ENCODE results near the gene STK25.

STK25 gene

DNA sequence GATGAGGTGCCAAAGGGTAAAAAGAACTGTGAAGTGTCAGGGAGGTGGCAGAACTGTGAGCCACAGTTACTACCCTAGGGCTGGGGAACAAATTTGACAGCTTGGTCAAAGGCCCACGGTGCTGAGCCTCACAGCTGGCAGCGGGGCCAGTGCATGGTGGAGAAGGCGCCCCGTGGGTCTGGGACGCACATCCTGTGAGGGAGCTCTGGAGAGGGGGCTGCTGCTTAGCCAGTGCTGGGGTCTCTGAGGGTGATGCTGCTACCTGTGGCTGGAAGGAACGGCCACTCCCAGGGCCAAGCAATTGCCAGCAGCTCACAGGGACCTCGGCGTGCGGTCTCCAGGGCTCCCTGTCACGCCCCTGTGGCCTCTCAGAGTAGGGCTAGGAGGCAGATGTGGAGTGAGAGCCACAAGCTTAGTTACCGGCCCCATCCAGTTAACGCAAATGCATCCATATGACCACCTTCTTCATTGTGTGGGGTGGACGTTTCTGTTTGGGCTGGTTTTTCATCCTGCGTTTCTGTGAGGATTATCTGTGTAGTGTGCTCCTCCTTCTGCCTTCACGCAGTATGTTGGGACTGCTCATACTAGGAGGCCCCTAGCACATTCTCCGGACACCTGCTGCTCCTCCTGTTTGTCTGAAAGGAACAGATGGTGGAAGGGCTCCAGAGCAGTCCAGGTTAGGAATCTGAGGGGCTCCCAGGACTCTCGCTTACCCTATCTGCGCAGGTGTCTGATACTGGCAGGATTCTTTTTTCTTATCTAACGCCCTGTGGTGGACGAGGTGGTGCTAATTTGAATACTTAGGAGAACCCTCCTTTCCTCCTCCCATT is 26.0 kb downstream of the STK25 start:
- ChIA-PET CTCF (no interaction called here), POLR2A (no interaction called here)
- no peak for DNase-seq (ENCODE audit: low read depth, low spot score)
- TF ChIP-seq, protein P1, sequence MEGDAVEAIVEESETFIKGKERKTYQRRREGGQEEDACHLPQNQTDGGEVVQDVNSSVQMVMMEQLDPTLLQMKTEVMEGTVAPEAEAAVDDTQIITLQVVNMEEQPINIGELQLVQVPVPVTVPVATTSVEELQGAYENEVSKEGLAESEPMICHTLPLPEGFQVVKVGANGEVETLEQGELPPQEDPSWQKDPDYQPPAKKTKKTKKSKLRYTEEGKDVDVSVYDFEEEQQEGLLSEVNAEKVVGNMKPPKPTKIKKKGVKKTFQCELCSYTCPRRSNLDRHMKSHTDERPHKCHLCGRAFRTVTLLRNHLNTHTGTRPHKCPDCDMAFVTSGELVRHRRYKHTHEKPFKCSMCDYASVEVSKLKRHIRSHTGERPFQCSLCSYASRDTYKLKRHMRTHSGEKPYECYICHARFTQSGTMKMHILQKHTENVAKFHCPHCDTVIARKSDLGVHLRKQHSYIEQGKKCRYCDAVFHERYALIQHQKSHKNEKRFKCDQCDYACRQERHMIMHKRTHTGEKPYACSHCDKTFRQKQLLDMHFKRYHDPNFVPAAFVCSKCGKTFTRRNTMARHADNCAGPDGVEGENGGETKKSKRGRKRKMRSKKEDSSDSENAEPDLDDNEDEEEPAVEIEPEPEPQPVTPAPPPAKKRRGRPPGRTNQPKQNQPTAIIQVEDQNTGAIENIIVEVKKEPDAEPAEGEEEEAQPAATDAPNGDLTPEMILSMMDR (IDR thresholded peaks at IDR 0.05; ENCODE audit: insufficient read depth, low read length, missing control alignments), result no peak
- no peak overlapping the region for H3K4me3 ChIP-seq (ENCODE audit: low read depth, low read length)

DNA sequence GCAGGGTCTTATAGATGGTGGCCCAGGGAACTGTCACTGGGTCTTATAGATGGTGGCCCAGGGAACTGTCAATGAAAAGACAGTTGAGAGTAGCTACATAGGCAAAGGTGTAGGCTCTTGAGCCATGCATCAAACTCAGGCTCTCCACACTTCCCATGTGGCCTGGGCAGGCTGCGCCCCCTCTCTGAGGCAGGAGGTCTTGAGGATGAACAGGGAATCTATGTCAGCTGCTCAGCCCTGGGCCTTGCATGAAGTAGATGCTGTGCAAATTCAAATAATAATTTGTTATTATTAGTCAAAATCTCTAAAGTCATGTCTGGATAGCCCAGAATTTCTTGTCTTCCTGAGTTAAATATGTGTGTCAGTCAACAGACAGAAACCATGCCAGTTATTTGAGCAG is 26.7 kb downstream of the STK25 start:
- POLR2A ChIA-PET, result no interaction called here
- TF ChIP-seq, protein P1 (IDR thresholded peaks at IDR 0.05; ENCODE audit: insufficient read depth, low read length, missing control alignments), result no peak
- no peak for DNase-seq (ENCODE audit: low read depth, low spot score)
- CTCF ChIA-PET, result no interaction called here
- no peak overlapping the region for H3K4me3 ChIP-seq (ENCODE audit: low read depth, low read length)

DNA sequence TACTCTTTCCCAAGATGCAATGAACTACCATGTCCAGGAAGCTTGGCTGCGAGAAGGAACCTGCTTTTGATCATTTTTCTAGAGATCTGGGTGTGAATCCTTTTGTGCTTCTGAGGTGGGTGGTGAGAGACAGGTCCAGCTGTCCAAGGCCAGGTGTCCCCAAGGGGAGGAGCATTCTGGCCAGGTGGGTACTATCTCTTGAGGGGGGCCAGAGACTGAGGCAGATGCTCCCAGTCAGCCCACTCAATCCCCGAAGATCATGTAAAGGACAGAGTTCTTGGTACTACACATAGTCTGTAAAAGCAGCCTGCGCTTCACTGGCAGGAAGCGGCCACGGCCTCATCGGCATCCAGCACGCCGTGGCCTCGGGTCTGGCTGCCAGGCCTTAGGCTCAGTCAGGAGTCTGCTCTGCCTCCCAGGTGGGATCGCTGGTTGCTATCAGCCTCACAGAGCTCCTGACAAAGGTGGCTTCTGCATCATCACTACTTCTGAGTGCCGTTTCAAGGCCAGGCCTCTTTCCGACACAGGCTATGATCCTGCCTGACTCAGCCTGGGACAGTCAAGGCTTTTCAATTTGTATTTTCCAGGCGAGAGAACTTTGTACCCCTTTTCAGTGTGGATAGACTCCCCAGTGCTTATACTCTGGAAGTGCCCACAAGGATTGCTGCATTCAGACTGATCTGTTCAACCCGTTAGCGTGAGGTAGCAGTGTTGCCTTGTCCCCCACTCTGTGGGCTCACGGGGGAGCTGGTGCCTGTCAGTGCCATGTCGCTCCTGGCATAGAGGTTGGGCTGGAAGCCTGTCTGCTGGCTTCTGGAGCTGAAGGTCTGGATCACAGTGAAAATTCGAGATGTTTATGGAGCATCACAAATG is 29.1 kb downstream of the STK25 start:
- POLR2A ChIA-PET, result no interaction called here

DNA sequence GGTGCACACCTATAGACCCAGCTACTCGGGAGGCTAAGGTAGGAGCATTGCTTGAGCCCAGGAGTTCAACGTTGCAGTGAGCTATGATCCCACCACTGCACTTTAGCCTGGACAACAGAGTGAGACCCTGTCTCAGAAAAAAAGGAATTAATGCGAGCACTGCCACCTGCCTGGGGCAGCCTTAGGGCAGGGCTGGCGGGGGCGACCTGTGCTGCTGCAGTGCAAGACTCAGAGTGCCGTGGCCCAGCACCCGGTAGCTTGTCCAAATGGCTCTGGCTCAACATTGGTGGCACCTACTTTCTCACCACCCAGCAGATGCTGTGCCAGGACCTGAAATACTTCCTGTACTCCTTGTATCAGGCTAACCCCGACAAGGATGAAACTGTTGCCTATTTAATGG is 30.2 kb downstream of the STK25 start:
- H3K4me3 ChIP-seq (ENCODE audit: low read depth, low read length), result no peak overlapping the region
- no peak for DNase-seq (ENCODE audit: low read depth, low spot score)
- ChIA-PET CTCF (no interaction called here), POLR2A (no interaction called here)
- TF ChIP-seq, protein P1 (IDR thresholded peaks at IDR 0.05; ENCODE audit: insufficient read depth, low read length, missing control alignments), result no peak

More for the DNA sequence above, 29.1 kb downstream of the STK25 start:
- TF ChIP-seq, protein P1 (IDR thresholded peaks at IDR 0.05; ENCODE audit: insufficient read depth, low read length, missing control alignments), result no peak
- CTCF ChIA-PET, result interaction anchor here (1.8 kb wide), 1 partner anchor 25 kb away, joined by 5 read pairs; no protein-coding TSS in a partner anchor
- no peak for DNase-seq (ENCODE audit: low read depth, low spot score)
- no peak overlapping the region for H3K4me3 ChIP-seq (ENCODE audit: low read depth, low read length)

DNA sequence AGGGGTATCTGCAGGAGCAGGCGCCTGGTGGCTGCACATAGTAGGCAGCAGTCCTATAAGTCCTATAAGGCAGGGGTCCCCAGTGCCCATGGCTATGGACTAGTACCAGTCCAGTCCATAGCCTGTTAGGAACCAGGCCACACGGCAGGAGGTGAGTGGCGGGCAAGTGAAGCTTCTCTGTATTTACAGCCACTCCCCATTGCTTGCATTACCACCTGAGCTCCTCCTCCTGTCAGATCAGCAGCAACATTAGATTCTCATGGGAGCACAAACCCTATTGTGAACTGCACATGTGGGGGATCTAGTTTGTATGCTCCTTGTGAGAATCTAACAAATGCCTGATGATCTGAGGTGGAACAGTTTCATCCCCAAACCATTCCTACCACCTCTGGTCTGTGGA is 33.1 kb downstream of the STK25 start:
- DNase-seq (ENCODE audit: low read depth, low spot score), result no peak
- TF ChIP-seq, protein P1 (IDR thresholded peaks at IDR 0.05; ENCODE audit: insufficient read depth, low read length, missing control alignments), result no peak
- ChIA-PET CTCF (no interaction called here), POLR2A (no interaction called here)
- no peak overlapping the region for H3K4me3 ChIP-seq (ENCODE audit: low read depth, low read length)

DNA sequence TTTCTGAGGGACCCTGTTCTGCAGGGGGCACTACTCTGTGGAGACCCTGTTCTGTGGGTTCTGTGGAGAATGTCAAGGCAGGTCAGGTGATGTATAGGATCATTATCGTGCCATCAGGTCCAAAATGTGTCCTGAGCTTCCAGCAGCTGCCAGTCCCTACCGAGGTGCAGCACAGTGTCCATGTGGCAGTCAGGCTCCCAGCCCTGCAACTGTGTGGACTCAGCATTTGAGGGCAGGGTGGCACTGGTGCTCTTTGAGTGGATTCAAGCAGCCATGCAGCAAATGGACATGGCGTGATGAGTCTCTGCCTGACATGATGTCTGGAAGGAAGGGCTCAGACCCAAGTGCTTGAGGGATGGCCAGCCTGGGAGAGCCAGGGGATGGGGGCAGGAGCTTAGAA is 35.0 kb downstream of the STK25 start:
- H3K4me3 ChIP-seq (ENCODE audit: low read depth, low read length), result no peak overlapping the region
- TF ChIP-seq, protein P1 (IDR thresholded peaks at IDR 0.05; ENCODE audit: insufficient read depth, low read length, missing control alignments), result no peak
- CTCF ChIA-PET, result no interaction called here
- POLR2A ChIA-PET, result no interaction called here
- DNase-seq (ENCODE audit: low read depth, low spot score), result no peak
